ENCODE data around the gene TGFBRAP1. TPM values are rescaled to one million over a fixed set of nuclear protein-coding genes. Genes with fewer than 3 reads are reported as not detected.
A peak's percentile ranks its signal among the peaks of the same experiment; 100 is the strongest.

Gene TGFBRAP1
- total and polyA plus RNA-seq, 4 donors, result 1.8 to 10.4 (median 6.8) TPM

- TF ChIP-seq YY1 (IDR thresholded peaks at IDR 0.05) (no peak), FOXA1 (IDR thresholded peaks at IDR 0.05) (no peak), JUND (IDR thresholded peaks at IDR 0.05) (no peak), RAD21 (IDR thresholded peaks at IDR 0.05) (peak; percentile 36 to 66), HNF4A (conservative IDR thresholded peaks at IDR 0.05) (no peak)
- TF ChIP-seq, protein P1, sequence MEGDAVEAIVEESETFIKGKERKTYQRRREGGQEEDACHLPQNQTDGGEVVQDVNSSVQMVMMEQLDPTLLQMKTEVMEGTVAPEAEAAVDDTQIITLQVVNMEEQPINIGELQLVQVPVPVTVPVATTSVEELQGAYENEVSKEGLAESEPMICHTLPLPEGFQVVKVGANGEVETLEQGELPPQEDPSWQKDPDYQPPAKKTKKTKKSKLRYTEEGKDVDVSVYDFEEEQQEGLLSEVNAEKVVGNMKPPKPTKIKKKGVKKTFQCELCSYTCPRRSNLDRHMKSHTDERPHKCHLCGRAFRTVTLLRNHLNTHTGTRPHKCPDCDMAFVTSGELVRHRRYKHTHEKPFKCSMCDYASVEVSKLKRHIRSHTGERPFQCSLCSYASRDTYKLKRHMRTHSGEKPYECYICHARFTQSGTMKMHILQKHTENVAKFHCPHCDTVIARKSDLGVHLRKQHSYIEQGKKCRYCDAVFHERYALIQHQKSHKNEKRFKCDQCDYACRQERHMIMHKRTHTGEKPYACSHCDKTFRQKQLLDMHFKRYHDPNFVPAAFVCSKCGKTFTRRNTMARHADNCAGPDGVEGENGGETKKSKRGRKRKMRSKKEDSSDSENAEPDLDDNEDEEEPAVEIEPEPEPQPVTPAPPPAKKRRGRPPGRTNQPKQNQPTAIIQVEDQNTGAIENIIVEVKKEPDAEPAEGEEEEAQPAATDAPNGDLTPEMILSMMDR (IDR thresholded peaks at IDR 0.05; ENCODE audit: low read depth, low read length, missing input control), result peak; percentile 23
- no peaks in the 10 kb centered on the region for H3K9me3 ChIP-seq (ENCODE audit: control insufficient read depth in 4 of 4, low read length in 3 of 4)
- WGBS, result 69% methylated on average over 5 of the region's 5 CpGs
- peaks cover 3 to 57% (median 35%) of the 10 kb centered on the region in 4 donors for H3K36me3 ChIP-seq (ENCODE audit: control insufficient read depth in 4 of 4, insufficient read depth in 3 of 4, low read depth in 1 of 4, low read length in 3 of 4)
- no peak overlapping the region for H3K4me3 ChIP-seq (ENCODE audit: low read depth in 1 of 3, low read length in 3 of 3)
- peak; percentile 42 for DNase-seq (ENCODE audit: low spot score)
- no peak overlapping the region for H3K9ac ChIP-seq (ENCODE audit: low read depth in 1 of 2, low read length in 2 of 2)
- no peaks in the 10 kb centered on the region for H3K27me3 ChIP-seq (ENCODE audit: control insufficient read depth in 4 of 4, insufficient read depth in 4 of 4, low read length in 3 of 4)
- no peaks in the 10 kb centered on the region for H3K4me1 ChIP-seq (ENCODE audit: control insufficient read depth in 4 of 4, insufficient read depth in 4 of 4, low read length in 3 of 4)
- H3K27ac ChIP-seq (ENCODE audit: low read depth in 1 of 2, low read length in 2 of 2), result no peak overlapping the region
These were observed 34.6 kb downstream of the TGFBRAP1 start for GRCh38 chr2:105294844-105295481.

GRCh38 chr2:105294046-105294445 is 35.5 kb downstream of the TGFBRAP1 start:
- Histone ChIP-seq H3K4me3 (ENCODE audit: low read depth in 1 of 3, low read length in 3 of 3) (no peak overlapping the region), H3K9ac (ENCODE audit: low read depth in 1 of 2, low read length in 2 of 2) (no peak overlapping the region), H3K27me3 (ENCODE audit: control insufficient read depth in 4 of 4, insufficient read depth in 4 of 4, low read length in 3 of 4) (no peaks in the 10 kb centered on the region), H3K27ac (ENCODE audit: low read depth in 1 of 2, low read length in 2 of 2) (no peak overlapping the region), H3K4me1 (ENCODE audit: control insufficient read depth in 4 of 4, insufficient read depth in 4 of 4, low read length in 3 of 4) (no peaks in the 10 kb centered on the region), H3K9me3 (ENCODE audit: control insufficient read depth in 4 of 4, low read length in 3 of 4) (no peaks in the 10 kb centered on the region), H3K36me3 (ENCODE audit: control insufficient read depth in 4 of 4, insufficient read depth in 3 of 4, low read depth in 1 of 4, low read length in 3 of 4) (peaks cover 3 to 59% (median 37%) of the 10 kb centered on the region in 4 donors)
- 96% methylated on average over 6 of the region's 6 CpGs for WGBS
- TF ChIP-seq, protein P2, sequence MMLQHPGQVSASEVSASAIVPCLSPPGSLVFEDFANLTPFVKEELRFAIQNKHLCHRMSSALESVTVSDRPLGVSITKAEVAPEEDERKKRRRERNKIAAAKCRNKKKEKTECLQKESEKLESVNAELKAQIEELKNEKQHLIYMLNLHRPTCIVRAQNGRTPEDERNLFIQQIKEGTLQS (IDR thresholded peaks at IDR 0.05), result no peak
- TF ChIP-seq JUND (IDR thresholded peaks at IDR 0.05), result no peak
- TF ChIP-seq GABPA (IDR thresholded peaks at IDR 0.05 in 1 of 2, conservative IDR thresholded peaks at IDR 0.05 in 1 of 2), result no peak
- TF ChIP-seq ZBTB33 (IDR thresholded peaks at IDR 0.05), result no peak
- no peak for TF ChIP-seq FOXA2 (IDR thresholded peaks at IDR 0.05)
- no peak for TF ChIP-seq HNF4A (conservative IDR thresholded peaks at IDR 0.05)
- no peak for TF ChIP-seq REST (IDR thresholded peaks at IDR 0.05)
- no peak for TF ChIP-seq HNF4G (IDR thresholded peaks at IDR 0.05)
- TF ChIP-seq SP1 (IDR thresholded peaks at IDR 0.05), result no peak
- DNase-seq (ENCODE audit: low spot score), result no peak

Data from liver (tissue), 9 donors.